ENCODE measurements around the gene HIPK4.

- TF ChIP-seq POLR2A (IDR thresholded peaks at IDR 0.05; ENCODE audit: low read depth, low read length) (no peak), CTCF (conservative IDR thresholded peaks at IDR 0.05; ENCODE audit: low read depth, low read length) (no peak), RFX5 (IDR thresholded peaks at IDR 0.05; ENCODE audit: low read depth, low read length) (no peak), ELK1 (IDR thresholded peaks at IDR 0.05; ENCODE audit: borderline replicate concordance, low read depth, low read length) (no peak), MAZ (IDR thresholded peaks at IDR 0.05; ENCODE audit: borderline replicate concordance, low read depth, low read length) (no peak), RAD21 (IDR thresholded peaks at IDR 0.05; ENCODE audit: low read length) (no peak), USF2 (IDR thresholded peaks at IDR 0.05; ENCODE audit: low read depth, low read length) (no peak)
Measured at GRCh38 chr19:40357640-40358039, 32.3 kb downstream of the HIPK4 start.

Data from IMR-90 (cell line).